Measurements from ENCODE around the gene EML4. TPM values are rescaled to one million over a fixed set of nuclear protein-coding genes. Genes with fewer than 3 reads are reported as not detected.
"Not testable (repeated sequence)": the region's sequence is repeated elsewhere in the genome, so short reads cannot be mapped to it uniquely, and the experiment has no call there.

Gene EML4
- total RNA-seq, 4 donors from 2014 or later, result 14.5 to 23.2 (median 17.8) TPM

GRCh38 chr2:42378415-42378814 lies 209.3 kb downstream of the EML4 start:
- intact Hi-C loops (cut with DNase I), result no loop called here
- DNase-seq (ENCODE audit: extremely low spot score), result no peak
- TF ChIP-seq EP300 (IDR thresholded peaks at IDR 0.05), result no peak
- no peak for TF ChIP-seq POLR2A (IDR thresholded peaks at IDR 0.05; ENCODE audit: low read depth)
- TF ChIP-seq CTCF (IDR thresholded peaks at IDR 0.05), result no peak
- TF ChIP-seq POLR2AphosphoS5 (IDR thresholded peaks at IDR 0.05), result no peak
- 92% methylated on average over 7 of the region's 9 CpGs for WGBS
- H3K9me3 ChIP-seq, result no peaks in the 10 kb centered on the region
- no peaks in the 10 kb centered on the region for H3K4me1 ChIP-seq
- no peak overlapping the region for H3K27ac ChIP-seq (replicated peaks in 1 of 4)
- no peak overlapping the region for H3K4me3 ChIP-seq
- H3K36me3 ChIP-seq, result no peaks in the 10 kb centered on the region
- H3K27me3 ChIP-seq, result no peaks in the 10 kb centered on the region

DNA sequence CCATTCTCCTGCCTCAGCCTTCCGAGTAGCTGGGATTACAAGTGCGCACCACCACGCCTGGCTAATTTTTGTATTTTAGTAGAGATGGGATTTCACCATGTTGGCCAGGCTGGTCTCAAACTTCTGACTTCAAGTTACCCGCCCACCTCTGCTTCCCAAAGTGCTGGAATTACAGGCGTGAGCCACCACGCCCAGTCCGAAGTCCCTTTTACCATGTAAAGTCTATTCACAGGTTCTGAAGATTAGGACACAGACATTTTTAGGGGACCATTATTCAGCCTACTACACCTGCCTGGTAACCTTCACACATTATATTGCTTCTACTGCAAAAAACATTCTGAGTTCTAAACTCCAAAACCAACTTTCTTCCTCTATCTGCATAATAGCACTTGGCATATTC lies 210.9 kb downstream of the EML4 start:
- intact Hi-C loops (cut with DNase I); H3K9me3 ChIP-seq; H3K27me3 ChIP-seq; H3K27ac ChIP-seq (replicated peaks in 1 of 4); H3K4me1 ChIP-seq; H3K4me3 ChIP-seq; DNase-seq (ENCODE audit: extremely low spot score); H3K36me3 ChIP-seq: not testable (repeated sequence)
- 94% methylated on average over 7 of the region's 7 CpGs for WGBS

- WGBS, result 91% methylated on average over 4 of the region's 4 CpGs
- H3K9me3 ChIP-seq, result no peaks in the 10 kb centered on the region
- TF ChIP-seq POLR2A (IDR thresholded peaks at IDR 0.05; ENCODE audit: low read depth), result no peak
- TF ChIP-seq CTCF (IDR thresholded peaks at IDR 0.05), result no peak
- TF ChIP-seq EP300 (IDR thresholded peaks at IDR 0.05), result no peak
- TF ChIP-seq POLR2AphosphoS5 (IDR thresholded peaks at IDR 0.05), result no peak
- H3K27me3 ChIP-seq, result no peaks in the 10 kb centered on the region
- DNase-seq (ENCODE audit: extremely low spot score), result no peak
- no peaks in the 10 kb centered on the region for H3K4me1 ChIP-seq
- no peaks in the 10 kb centered on the region for H3K36me3 ChIP-seq
- H3K4me3 ChIP-seq, result no peak overlapping the region
- no peak overlapping the region for H3K27ac ChIP-seq (replicated peaks in 1 of 4)
- intact Hi-C loops (cut with DNase I), result no loop called here
These were observed 213.0 kb downstream of the EML4 start for GRCh38 chr2:42382144-42382543.

Other genes starting within 250 kb of the EML4 start
- 100 to 1,000 TPM; 102 to 290 (median 208) TPM for gene PKDCC, start 121.3 kb upstream of the EML4 start, total RNA-seq
- gene COX7A2L, start 191.9 kb downstream of the EML4 start, total RNA-seq, result 100 to 1,000 TPM in 1 of 4 donors, 10 to 100 TPM in 3; 56.9 to 122 (median 95.1) TPM